ENCODE data around the gene SLC22A3.

SLC22A3 gene

DNA sequence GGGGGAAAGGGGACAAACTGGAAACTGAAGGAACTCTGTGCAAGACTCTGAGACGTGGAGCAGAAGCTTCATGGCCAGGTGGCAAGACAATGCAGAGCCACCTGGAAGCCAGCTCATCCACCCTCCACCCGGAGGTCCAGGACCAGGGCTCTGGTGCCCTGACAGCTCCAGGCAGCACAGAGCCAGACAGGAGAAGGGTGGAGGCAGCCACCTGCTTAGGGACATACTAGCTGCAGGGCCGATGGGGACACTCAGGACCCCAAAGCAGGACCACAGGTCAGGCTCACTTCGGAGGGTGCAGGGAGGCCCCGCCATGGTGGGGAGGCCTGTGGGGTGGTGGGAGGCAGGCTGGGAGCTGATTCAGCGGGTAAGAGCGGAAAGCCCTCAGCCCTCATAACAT is 19.0 kb upstream of the SLC22A3 start:
- no peak for TF ChIP-seq ZFX (IDR thresholded peaks at IDR 0.05; ENCODE audit: borderline replicate concordance)
- TF ChIP-seq, protein P1, sequence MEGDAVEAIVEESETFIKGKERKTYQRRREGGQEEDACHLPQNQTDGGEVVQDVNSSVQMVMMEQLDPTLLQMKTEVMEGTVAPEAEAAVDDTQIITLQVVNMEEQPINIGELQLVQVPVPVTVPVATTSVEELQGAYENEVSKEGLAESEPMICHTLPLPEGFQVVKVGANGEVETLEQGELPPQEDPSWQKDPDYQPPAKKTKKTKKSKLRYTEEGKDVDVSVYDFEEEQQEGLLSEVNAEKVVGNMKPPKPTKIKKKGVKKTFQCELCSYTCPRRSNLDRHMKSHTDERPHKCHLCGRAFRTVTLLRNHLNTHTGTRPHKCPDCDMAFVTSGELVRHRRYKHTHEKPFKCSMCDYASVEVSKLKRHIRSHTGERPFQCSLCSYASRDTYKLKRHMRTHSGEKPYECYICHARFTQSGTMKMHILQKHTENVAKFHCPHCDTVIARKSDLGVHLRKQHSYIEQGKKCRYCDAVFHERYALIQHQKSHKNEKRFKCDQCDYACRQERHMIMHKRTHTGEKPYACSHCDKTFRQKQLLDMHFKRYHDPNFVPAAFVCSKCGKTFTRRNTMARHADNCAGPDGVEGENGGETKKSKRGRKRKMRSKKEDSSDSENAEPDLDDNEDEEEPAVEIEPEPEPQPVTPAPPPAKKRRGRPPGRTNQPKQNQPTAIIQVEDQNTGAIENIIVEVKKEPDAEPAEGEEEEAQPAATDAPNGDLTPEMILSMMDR (IDR thresholded peaks at IDR 0.05) = no peak
- no peak overlapping the region for H3K27ac ChIP-seq

DNA sequence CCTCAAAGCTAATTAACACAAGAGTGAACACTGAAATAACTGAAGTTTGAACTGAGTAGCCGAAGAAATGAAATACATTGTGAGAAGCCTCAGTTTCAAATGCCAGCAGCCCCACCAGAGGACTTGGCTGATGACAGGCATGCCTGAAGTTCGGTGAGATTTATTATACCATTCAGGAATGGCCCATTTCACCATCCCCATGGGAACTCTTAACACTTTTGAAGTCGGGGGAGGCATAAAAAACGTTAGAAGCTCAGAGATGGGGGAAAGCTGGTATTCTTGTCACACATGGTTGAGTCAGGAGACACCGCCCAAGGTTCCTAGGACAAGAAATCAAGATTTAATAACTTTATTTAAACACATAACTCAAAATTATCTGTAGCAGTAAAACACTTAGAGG is 17.6 kb upstream of the SLC22A3 start:
- TF ChIP-seq, protein P1 (IDR thresholded peaks at IDR 0.05) = no peak
- no peak for TF ChIP-seq ZFX (IDR thresholded peaks at IDR 0.05; ENCODE audit: borderline replicate concordance)
- H3K27ac ChIP-seq = no peak overlapping the region

DNA sequence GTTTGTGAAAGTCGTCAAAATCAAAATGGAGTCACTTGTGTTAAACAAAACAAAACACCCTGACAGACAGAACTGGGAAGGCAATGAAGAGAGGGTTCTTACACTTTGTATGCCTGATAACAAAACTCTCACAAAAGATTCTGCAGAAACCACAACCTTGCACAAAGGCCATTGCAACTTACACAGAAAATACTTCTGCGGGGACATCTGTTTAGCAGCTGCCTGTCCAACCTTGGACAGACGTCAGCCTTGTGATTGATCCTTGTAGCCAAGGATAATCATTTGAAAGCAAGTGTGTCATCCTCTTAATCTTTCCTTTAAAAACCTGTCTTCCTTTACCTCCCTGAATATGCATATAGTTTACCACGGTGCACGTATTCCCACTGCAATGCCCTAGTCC is 17.0 kb upstream of the SLC22A3 start:
- H3K27ac ChIP-seq = no peak overlapping the region
- TF ChIP-seq, protein P1 (IDR thresholded peaks at IDR 0.05) = no peak
- TF ChIP-seq ZFX (IDR thresholded peaks at IDR 0.05; ENCODE audit: borderline replicate concordance) = no peak

DNA sequence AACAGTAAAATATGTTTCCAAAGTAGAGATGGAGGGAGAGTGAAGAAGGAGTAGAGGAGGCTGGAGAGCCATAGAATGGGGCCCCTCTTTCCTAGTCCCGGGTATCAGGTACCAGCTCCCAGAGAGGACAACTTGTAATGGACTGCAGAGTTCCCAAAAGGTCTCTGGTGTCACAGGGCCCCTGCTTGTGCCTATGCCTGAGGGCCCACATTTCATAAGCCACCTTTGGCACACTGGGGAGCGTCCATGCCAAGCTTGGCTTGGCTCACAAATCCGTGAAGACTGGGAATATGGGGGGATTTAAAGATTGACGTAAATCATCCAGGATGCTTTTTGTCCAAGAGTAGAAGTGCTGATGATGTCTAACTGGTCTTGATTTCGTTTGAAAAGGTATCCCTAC is 16.4 kb upstream of the SLC22A3 start:
- TF ChIP-seq ZFX (IDR thresholded peaks at IDR 0.05; ENCODE audit: borderline replicate concordance) = no peak
- TF ChIP-seq, protein P1 (IDR thresholded peaks at IDR 0.05) = no peak
- H3K27ac ChIP-seq = no peak overlapping the region

DNA sequence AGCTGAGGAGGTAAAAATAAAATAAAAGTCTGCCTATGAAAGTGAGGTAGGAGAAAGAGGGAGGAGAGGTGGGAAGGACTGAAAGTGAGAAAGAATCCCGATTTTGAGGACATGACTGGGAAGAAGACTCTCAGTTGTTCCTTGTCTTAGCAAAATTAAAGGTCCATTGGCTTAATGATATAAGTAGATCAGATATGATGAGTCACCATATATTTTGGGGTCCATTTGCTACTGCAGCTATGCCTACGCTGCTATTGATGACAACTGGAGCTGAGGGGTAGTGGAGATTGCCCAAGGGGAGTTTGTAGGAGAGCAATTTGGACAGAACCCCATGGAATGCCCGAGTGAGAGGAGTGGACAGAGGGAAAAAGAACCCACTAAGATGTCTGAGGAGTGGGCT is 15.1 kb upstream of the SLC22A3 start:
- TF ChIP-seq, protein P1 (IDR thresholded peaks at IDR 0.05) = no peak
- no peak for TF ChIP-seq ZFX (IDR thresholded peaks at IDR 0.05; ENCODE audit: borderline replicate concordance)
- no peak overlapping the region for H3K27ac ChIP-seq

DNA sequence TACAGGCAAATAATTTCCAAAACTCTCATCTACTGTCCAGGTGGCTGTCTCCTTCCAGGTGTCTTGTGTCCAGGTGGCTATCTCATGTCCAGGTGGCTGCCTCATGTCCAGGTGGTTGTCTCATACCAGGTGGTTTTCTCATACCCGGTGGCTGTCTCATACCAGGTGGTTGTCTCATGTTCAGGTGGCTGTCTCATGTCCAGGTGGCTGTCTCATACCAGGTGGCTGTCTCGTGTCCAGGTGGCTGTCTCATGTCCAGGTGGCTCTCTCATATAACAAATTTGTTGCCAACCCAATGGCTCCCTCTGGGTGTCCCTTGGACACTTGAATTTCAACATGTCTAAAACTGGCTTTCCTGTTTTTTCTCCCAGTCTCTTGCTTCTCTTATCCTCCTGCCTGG is 14.3 kb upstream of the SLC22A3 start:
- no peak for TF ChIP-seq ZFX (IDR thresholded peaks at IDR 0.05; ENCODE audit: borderline replicate concordance)
- TF ChIP-seq, protein P1 (IDR thresholded peaks at IDR 0.05) = no peak
- H3K27ac ChIP-seq = no peak overlapping the region

DNA sequence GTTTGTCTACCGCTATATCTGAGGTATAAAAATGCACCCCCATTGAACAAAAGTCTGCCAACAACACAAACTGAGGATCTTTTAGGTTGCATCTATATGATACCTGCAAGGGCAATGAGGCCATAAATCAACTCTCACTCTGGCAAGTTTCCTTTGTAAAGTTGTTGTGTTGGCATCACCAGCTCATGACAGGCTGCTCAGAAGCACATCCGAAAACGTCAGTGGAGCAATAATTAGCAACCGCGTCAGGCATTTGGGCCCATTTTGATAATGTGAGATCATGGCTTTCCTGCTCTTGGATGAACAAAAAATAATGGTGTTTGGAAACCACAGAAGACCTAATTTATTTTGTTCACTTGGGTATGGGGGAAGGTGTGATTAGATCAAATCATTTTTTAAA is 12.0 kb upstream of the SLC22A3 start:
- no peak overlapping the region for H3K27ac ChIP-seq
- no peak for TF ChIP-seq ZFX (IDR thresholded peaks at IDR 0.05; ENCODE audit: borderline replicate concordance)
- TF ChIP-seq, protein P1 (IDR thresholded peaks at IDR 0.05) = no peak
